ENCODE data around the gene PRKCE. TPM values are rescaled to one million over a fixed set of nuclear protein-coding genes. Genes with fewer than 3 reads are reported as not detected.

PRKCE gene
- total and polyA plus RNA-seq, 4 donors = 2.5 to 38.6 (median 5.8) TPM

GRCh38 chr2:45821558-45822271 is 170.2 kb downstream of the PRKCE start:
- H3K4me3 ChIP-seq (ENCODE audit: low read depth in 1 of 3, low read length in 3 of 3) = no peak overlapping the region
- peak; percentile 42 for DNase-seq (ENCODE audit: low spot score)
- no peak for TF ChIP-seq YY1 (IDR thresholded peaks at IDR 0.05)
- TF ChIP-seq ATF3 (IDR thresholded peaks at IDR 0.05) = peak; percentile 68
- no peak for TF ChIP-seq NR2F2 (IDR thresholded peaks at IDR 0.05)
- TF ChIP-seq TAF1 (conservative IDR thresholded peaks at IDR 0.05) = no peak
- TF ChIP-seq, protein P1, sequence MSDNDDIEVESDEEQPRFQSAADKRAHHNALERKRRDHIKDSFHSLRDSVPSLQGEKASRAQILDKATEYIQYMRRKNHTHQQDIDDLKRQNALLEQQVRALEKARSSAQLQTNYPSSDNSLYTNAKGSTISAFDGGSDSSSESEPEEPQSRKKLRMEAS (IDR thresholded peaks at IDR 0.05) = peak; percentile 31
- peak; percentile 11 to 29 for TF ChIP-seq RAD21 (IDR thresholded peaks at IDR 0.05)
- peak; percentile 43 to 67 for TF ChIP-seq HNF4A (conservative IDR thresholded peaks at IDR 0.05)
- TF ChIP-seq CTCF (IDR thresholded peaks at IDR 0.05; ENCODE audit: low read depth, low read length, missing input control) = no peak
- TF ChIP-seq HNF4G (IDR thresholded peaks at IDR 0.05) = no peak
- TF ChIP-seq SP1 (IDR thresholded peaks at IDR 0.05) = peak; percentile 48
- peak; percentile 25 to 75 for TF ChIP-seq RXRA (IDR thresholded peaks at IDR 0.05)
- TF ChIP-seq GABPA (IDR thresholded peaks at IDR 0.05 in 1 of 2, conservative IDR thresholded peaks at IDR 0.05 in 1 of 2) = no peak
- TF ChIP-seq, protein P2, sequence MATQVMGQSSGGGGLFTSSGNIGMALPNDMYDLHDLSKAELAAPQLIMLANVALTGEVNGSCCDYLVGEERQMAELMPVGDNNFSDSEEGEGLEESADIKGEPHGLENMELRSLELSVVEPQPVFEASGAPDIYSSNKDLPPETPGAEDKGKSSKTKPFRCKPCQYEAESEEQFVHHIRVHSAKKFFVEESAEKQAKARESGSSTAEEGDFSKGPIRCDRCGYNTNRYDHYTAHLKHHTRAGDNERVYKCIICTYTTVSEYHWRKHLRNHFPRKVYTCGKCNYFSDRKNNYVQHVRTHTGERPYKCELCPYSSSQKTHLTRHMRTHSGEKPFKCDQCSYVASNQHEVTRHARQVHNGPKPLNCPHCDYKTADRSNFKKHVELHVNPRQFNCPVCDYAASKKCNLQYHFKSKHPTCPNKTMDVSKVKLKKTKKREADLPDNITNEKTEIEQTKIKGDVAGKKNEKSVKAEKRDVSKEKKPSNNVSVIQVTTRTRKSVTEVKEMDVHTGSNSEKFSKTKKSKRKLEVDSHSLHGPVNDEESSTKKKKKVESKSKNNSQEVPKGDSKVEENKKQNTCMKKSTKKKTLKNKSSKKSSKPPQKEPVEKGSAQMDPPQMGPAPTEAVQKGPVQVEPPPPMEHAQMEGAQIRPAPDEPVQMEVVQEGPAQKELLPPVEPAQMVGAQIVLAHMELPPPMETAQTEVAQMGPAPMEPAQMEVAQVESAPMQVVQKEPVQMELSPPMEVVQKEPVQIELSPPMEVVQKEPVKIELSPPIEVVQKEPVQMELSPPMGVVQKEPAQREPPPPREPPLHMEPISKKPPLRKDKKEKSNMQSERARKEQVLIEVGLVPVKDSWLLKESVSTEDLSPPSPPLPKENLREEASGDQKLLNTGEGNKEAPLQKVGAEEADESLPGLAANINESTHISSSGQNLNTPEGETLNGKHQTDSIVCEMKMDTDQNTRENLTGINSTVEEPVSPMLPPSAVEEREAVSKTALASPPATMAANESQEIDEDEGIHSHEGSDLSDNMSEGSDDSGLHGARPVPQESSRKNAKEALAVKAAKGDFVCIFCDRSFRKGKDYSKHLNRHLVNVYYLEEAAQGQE (IDR thresholded peaks at IDR 0.05) = peak; percentile 19
- peak; percentile 93 to 96 for TF ChIP-seq JUND (IDR thresholded peaks at IDR 0.05)
- peak; percentile 66 for TF ChIP-seq FOXA1 (IDR thresholded peaks at IDR 0.05)
- no peak for TF ChIP-seq EGR1 (IDR thresholded peaks at IDR 0.05; ENCODE audit: low read depth in 2 of 2)
- TF ChIP-seq, protein P3, sequence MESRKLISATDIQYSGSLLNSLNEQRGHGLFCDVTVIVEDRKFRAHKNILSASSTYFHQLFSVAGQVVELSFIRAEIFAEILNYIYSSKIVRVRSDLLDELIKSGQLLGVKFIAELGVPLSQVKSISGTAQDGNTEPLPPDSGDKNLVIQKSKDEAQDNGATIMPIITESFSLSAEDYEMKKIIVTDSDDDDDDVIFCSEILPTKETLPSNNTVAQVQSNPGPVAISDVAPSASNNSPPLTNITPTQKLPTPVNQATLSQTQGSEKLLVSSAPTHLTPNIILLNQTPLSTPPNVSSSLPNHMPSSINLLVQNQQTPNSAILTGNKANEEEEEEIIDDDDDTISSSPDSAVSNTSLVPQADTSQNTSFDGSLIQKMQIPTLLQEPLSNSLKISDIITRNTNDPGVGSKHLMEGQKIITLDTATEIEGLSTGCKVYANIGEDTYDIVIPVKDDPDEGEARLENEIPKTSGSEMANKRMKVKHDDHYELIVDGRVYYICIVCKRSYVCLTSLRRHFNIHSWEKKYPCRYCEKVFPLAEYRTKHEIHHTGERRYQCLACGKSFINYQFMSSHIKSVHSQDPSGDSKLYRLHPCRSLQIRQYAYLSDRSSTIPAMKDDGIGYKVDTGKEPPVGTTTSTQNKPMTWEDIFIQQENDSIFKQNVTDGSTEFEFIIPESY (IDR thresholded peaks at IDR 0.05) = no peak
- TF ChIP-seq FOXA2 (IDR thresholded peaks at IDR 0.05) = peak; percentile 88
- H3K4me1 ChIP-seq (ENCODE audit: control insufficient read depth in 4 of 4, insufficient read depth in 4 of 4, low read length in 3 of 4) = peaks cover 24 to 29% (median 27%) of the 10 kb centered on the region in 4 donors
- H3K27ac ChIP-seq (ENCODE audit: low read depth in 1 of 2, low read length in 2 of 2) = peak overlapping the region; percentile 58 to 65
- no peaks in the 10 kb centered on the region for H3K27me3 ChIP-seq (ENCODE audit: control insufficient read depth in 4 of 4, insufficient read depth in 4 of 4, low read length in 3 of 4)
- no peak overlapping the region for H3K9ac ChIP-seq (ENCODE audit: low read depth in 1 of 2, low read length in 2 of 2)
- no peaks in the 10 kb centered on the region for H3K36me3 ChIP-seq (ENCODE audit: control insufficient read depth in 4 of 4, insufficient read depth in 3 of 4, low read depth in 1 of 4, low read length in 3 of 4)
- WGBS = 54% methylated on average over 9 of the region's 9 CpGs
- H3K9me3 ChIP-seq (ENCODE audit: control insufficient read depth in 4 of 4, low read length in 3 of 4) = no peaks in the 10 kb centered on the region

Measured in liver (tissue), 9 donors.